ENCODE data around the gene TDP1.
"Not testable (repeated sequence)": the region's sequence is repeated elsewhere in the genome, so short reads cannot be mapped to it uniquely, and the experiment has no call there.

Gene TDP1

DNA sequence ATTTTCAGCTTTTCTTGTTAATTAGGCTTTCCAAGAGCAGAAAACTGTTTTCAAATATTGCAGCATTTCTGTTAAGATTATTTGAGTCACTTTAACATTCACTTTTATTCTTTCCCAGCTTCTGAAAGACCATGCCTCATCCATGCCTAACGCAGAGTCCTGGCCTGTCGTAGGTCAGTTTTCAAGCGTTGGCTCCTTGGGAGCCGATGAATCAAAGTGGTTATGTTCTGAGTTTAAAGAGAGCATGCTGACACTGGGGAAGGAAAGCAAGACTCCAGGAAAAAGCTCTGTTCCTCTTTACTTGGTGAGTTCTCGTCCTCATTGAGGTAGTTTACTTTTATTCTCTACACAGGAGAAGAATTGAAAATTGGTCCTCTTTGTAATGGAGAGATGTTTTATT is 33.1 kb downstream of the TDP1 start:
- in situ Hi-C loops (cut with MboI; ENCODE audit: low sequenced_read_pairs) = no loop called here

DNA sequence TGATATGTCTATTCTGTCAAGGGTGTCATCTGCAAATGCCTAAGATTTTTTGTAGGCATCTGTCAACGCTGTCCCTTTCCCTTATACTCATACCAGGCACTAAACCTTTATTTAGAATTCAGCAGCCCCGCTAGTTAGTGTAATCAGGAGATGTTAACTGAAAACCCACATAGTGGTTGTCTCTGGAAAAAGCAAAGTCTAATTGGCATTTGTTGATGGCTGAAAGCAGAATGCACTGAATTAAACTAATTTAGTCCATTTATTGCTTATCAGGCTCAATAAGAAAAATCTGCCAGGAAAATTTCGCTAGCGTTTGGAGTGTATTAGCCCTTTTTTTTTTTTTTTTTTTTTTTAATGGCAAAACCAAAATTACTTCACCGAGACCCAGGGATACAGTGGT is 34.5 kb downstream of the TDP1 start:
- in situ Hi-C loops (cut with MboI; ENCODE audit: low sequenced_read_pairs) = no loop called here

DNA sequence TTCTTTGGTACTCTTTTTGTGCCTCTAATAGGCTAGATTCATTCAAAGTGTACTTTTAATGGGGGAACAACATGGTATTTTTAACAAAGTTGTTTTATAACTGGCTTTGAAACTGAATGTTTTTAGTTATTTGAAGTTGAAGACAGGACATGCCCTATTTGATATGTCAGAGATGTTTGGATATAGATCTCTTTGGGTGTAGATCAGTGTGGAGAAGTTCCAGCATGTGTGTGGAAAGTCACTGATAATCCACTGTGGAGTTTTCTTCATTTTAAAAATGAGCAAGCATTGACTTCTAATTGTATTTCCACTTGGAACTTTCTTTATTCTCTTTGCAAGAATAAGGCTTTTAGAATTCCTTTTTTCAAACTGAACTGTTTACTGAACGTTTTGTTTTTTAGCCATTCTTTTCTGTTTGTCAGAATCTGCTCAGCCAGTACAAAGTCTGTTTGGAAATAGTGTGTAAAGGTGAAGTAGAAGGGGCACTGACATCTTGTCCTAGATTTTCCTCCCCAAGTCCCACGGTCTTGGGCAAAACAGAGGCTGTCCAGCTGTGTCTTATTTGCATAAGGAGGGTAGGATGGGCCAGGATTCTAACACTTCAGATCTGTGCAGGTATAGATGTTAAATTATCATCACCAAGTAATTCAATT is 35.0 kb downstream of the TDP1 start:
- in situ Hi-C loops (cut with MboI; ENCODE audit: low sequenced_read_pairs) = no loop called here

DNA sequence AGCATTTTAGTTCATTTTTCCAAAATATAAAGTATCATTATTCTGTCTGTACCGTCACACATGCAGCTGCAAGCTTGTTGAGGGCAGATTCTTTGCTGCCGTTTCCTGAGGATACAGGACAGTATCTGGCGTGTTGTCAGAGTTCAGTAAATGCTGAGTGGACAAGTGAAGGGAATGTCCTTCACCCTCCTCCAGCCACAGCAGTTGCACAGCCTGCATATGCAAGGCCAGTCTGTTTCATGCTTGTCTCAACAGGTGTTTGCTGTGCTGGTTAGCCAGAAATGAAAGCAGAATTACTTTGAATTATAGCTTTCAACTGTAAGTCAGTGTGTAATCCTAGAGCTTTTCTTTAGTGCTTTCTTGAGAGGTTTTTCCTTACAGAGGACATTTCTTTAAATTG is 36.5 kb downstream of the TDP1 start:
- in situ Hi-C loops (cut with MboI; ENCODE audit: low sequenced_read_pairs) = no loop called here

DNA sequence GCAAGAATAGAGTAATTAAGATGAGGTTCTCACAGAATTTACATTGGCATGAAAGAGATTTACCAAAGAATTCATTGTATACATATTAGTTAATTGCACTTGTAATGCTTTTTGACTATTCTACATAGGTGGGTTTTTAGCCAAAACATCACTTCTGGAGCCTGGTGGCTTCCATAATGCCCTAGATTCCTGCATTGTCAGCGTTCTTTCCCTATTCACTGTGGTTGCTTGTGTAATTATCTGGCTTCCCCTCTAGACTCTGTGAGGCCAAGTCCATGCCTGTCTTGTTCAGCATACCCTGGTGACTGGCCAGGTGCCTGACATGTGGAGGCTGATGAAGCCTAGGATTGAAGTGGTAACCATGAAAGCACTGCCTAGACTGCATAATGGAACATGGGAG is 41.2 kb downstream of the TDP1 start:
- in situ Hi-C loops (cut with MboI; ENCODE audit: low sequenced_read_pairs) = no loop called here

DNA sequence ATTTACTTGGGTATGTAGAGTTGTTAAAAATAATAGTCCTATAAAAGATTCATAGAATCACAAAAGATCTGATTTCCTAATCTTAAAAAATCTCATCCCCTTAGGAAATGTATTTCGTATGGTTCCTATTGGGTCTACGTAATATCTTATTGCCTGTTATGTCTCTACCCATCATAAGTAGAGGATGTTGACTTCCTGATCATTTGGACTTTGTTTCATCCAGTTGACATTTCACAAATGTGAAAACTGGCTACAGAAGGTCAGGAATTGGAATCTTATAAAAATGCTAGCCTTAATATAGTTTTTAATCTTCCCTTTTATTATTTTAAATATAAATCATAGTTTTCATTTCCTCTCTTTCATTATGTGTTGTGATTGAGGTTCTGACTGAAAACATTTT is 45.2 kb downstream of the TDP1 start:
- in situ Hi-C loops (cut with MboI; ENCODE audit: low sequenced_read_pairs) = no loop called here

DNA sequence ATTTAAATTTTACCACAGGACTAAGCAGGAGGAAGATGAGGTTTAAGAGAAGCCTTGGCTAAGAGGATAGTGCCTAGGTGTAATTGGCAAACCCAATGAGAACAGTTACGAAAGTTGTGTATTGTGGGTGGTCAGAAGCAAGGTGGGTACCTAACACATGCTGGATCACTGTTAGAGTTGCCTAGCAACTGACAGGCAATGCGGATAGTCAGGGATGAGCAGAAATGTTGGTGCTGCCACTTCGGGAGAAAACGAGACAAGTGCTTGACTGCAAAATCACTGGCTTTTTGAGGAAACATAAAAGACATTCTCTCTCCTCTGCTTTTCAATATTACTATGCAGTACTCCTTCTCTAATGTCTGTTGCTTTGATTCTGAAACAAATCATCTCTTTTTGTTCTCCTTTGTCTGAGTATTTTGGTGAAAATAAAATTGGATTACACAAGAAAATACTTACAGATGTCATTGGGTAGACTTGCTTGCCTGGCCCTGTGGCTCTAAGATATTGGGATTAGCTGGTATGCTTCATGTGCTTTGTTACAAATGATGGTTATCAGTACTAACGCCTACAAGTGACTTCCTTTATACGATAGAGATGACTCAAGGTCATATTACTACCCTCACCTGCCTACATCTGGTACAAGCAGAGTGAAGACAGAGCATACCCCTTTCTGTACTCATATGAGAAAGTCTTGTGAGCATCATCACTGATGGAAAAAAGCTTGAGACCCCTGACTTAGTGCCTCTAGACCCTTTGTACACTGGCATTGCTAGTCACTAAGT is 48.0 kb downstream of the TDP1 start:
- in situ Hi-C loops (cut with MboI; ENCODE audit: low sequenced_read_pairs) = no loop called here

DNA sequence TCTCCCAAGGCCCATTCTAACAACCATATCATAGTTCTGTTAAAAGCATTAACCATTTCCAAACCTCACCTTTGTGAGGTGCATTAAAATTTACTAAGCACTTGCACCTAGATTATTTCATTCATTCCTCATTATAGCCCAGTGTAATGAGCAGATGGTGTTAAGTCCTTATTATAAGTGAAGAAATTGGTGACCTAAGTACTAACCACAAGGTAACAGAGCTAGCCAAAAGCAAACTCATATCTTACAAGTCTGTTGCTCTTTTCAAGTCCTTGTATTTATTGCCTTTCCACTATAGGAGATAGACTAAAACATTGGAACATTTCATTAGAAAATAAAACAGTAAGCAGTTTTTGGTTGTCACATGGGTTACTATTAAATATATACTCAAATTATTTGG is 49.7 kb downstream of the TDP1 start:
- in situ Hi-C loops (cut with MboI; ENCODE audit: low sequenced_read_pairs) = no loop called here

DNA sequence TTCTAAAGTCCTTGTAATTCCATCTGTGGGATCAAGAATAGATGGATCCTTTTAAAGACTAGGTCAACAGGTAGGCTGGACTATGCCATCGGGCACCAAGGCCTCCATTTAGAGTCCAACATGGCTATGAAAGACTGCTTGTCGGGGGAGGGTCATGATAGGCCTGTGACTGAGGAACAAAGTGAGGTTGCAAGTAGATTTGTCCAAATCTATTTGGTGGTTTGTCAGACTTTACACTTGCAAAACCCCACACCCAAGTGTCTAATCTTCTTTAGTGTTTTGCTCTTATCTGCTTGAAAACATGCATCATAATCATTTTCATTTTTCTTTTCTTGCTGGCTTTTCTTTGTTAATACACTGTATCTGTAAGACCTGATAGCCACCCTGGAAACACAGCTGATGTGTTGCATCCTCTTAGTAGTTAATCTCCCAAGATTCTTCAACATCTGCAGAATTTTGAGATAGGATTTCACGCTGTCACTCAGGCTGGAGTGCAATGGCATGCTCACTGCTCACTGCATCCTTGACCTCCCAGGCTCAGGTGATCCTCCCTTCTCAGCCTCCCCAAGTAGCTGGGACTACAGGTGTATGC is 50.3 kb downstream of the TDP1 start:
- in situ Hi-C loops (cut with MboI; ENCODE audit: low sequenced_read_pairs) = no loop called here

DNA sequence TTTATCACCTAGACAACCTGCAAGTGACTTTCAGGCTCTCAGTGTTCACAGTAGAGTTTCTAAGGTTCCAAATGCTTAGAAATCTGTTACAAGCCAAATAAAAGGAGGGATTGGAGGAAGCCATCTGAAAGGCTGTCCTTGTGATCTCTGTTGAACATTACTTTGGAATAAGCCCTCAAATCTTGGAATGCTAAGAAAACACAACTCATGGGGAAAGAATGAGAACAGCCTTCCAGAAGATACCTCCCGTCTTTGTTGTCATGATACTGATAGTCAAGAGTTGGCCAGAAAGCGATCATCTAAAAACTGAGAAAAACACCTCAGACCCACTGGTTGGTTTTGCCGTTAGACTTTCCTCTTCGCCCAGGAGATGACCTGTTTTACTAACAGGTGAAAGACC is 61.6 kb downstream of the TDP1 start:
- in situ Hi-C loops (cut with MboI; ENCODE audit: low sequenced_read_pairs) = no loop called here

DNA sequence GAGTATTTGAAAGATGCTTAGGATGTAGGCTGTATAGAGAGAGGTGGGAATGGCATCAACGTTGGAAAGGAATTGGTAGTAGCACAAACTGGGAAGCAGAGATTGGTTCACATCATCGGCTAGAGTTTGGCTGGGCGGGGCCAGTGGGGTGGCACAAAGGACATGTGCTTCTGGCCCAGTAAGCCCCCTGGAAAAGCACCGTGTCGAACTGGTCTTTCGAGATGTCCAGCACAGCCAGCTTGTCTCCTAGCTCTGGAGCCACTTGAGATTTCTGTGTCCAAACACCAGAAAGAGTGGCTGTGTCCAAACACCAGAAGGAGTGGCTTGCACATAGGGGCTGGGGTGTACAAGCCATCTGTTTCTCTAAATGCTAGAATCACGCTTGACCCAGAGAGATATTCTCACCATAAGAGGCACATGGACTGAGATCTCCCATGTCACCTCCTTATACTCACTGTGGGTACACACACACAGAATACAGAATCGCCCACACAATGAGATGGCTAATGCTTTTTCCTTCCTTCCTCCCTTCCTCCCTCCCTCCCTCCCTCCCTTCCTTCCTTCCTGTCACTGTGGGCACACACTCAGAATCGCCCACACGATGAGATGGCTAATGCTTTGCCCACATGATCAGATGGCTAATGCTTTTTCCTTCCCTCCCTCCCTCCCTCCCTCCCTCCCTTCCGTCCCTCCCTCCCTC is 64.2 kb downstream of the TDP1 start:
- in situ Hi-C loops (cut with MboI; ENCODE audit: low sequenced_read_pairs) = no loop called here

DNA sequence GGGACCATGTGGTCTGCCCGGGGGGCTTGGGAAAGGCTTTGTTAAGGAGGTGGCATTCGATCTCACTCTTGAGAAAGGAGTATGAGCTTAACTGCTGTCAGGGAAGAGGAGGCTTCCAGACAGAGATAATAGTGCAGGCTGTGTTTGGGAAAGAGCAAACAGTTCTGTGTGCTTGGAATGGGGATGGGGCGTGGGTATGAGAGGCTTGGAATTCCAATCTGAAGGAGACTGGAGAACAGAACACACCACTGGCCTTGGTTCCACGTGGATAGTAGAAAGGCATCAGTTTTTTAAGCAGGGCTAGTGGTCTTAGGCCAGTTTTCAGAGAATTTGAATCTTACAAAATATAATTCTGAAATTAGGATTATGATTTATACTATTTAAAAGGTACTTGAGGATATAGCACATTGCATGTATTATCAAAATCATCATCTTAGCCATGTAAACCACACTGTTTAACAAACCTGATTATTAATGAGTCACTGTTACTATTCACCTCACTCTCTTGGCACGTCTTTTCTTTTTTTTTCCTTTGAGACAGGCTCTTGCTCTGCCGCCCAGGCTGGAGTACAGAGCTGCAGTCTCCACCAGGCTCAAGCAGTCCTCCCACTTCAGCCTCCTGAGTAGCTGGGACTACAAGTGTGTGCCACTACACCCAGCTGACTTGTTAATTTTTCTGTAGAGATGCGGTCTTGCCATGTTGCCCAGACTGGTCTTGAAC is 67.6 kb downstream of the TDP1 start:
- in situ Hi-C loops (cut with MboI; ENCODE audit: low sequenced_read_pairs) = no loop called here

DNA sequence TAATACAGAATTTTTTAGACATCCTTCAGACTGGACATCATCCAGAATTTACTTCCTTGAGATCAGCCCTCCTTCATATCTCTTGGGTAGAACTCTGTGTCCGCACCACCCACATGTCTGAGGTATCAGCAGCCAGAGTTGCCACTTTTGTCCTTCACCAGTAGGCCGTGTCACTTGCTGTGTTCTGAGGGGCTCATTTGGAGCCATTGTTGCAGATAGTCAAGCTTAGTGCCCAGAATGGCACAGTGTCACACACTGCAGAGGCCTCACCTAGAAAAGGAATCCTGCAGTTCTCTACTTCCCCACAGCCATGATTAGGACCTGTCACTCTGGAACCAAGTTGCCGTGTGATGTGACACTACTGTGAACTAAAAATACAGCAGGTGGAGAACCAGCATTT is 69.2 kb downstream of the TDP1 start:
- in situ Hi-C loops (cut with MboI; ENCODE audit: low sequenced_read_pairs) = no loop called here

DNA sequence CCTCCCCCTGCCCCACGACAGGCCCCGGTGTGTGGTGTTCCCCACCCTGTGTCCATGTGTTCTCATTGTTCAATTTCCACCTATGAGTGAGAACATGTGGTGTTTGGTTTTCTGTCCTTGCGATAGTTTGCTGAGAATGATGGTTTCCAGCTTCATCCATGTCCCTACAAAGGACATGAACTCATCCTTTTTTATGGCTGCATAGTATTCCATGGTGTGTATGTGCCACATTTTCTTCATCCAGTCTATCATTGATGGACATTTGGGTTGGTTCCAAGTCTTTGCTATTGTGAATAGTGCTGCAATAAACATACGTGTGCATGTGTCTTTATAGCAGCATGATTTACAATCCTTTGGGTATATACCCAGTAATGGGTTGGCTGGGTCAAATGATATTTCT is 70.9 kb downstream of the TDP1 start:
- in situ Hi-C loops (cut with MboI; ENCODE audit: low sequenced_read_pairs) = not testable (repeated sequence)

DNA sequence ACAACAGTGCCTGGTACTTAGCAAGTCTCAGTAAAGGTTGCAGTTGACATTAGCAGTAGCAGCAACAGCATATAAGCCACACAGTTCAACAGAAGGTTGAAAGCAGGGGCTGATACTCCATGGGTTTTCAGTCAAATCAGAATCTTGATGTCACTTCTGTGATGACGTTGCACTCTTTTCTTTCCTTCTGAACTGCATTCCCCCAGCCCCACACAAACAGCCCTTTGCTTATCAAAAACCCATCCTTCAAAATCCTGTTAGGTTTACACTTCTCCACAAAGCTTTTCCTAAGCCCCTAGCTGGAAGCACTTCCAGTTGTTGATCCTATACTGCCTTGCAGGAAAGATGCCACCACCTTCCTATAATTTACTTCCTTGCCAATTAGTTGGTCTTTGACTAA is 72.1 kb downstream of the TDP1 start:
- in situ Hi-C loops (cut with MboI; ENCODE audit: low sequenced_read_pairs) = no loop called here

DNA sequence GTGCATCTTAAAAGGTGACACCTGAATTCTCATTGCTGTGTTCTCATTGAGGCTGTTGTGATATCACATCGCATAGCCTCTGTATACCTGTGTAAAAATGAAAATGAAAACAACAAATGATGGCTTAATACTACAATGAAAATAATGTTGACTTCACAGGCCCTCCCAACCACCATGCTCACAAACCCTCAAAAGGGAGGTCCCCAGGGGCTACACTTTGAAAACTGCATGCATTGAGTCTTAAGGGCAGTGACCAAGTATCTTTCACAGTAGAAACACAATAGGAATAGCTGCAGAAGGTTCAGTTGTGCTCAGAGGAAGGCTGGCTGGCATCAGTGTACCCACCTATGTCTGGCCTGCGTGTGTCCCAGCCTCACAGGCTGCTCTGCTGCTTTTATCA is 78.4 kb downstream of the TDP1 start:
- in situ Hi-C loops (cut with MboI; ENCODE audit: low sequenced_read_pairs) = no loop called here

DNA sequence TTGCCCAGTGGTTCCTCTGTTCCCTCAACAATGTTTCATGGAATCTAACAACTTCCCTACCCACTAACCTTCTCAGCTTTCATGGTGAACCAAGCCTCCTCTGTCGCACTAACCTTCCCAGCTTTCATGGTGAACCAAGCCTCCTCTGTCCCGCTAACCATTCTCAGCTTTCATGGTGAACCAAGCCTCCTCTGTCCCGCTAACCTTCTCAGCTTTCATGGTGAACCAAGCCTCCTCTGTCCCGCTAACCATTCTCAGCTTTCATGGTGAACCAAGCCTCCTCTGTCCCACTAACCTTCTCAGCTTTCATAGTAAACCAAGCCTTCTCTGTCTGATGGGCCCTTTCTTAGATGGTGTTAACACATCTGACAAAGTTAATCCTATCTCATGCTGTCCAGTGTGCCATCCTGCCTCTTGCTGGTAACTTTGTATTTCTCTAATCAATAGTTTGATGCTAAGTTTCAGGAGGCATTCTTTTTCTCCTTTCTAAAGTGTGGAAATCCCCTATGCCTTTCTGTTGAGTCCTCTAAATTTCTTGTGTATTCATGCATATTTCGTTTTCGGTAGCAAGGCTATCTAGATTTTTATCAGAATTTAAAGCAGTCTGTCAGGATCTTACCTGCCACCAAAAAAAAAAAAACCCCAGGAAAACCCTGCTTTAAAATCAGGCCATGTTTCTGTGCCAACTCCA is 79.3 kb downstream of the TDP1 start:
- in situ Hi-C loops (cut with MboI; ENCODE audit: low sequenced_read_pairs) = no loop called here

DNA sequence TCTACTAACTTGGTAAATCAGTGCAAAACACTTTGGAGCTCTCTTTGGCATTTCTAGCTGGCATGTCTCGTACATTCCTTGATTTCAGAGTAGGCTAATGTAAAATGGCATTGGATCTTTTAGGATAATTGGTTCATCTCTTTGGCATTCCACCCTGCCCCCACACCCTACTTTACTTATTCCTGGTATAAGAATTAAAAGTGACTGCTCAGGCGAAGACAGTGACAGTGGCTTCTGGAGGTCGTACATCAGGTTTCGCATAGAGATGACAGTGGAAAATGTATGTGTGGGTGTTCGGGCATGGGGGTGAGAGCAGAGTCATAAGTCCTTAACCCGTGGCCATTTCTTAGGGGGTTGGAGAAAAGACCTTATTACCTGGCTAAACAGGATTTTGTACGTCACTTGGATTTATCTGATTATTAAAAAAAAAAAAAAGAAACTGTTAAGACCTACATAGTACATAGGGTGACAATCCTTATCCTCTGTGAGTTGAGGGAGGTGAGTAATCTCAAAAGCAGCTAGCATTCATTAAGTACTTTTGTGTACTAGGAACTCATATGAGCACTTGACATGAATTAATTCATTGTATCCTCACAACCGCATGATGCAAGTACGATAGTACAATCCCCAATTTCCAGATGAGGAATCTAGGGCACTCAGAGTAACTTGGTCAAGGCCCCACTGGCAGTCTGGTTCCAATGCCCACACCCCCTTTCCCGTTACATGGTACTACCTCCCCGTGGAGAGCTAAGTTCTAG is 83.7 kb downstream of the TDP1 start:
- in situ Hi-C loops (cut with MboI; ENCODE audit: low sequenced_read_pairs) = no loop called here

DNA sequence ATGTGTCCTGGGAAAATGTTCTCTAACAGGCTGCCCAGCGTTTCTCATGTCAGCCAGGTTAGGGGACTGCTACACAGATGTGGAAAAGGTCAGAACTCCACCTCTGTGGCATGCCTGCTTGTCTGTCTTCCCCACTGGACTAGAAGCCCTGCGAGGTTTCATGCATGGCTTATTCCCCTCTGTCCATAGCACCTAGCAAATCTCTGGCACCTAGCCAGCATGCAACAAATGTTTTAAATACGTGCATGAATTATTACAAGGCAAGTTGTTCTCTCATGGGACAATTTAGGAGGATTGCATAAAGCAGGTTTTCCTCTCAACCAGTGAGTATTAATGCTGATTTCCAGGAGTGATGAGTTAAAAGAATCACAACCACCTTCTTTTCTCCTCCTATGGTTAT is 84.7 kb downstream of the TDP1 start:
- in situ Hi-C loops (cut with MboI; ENCODE audit: low sequenced_read_pairs) = no loop called here

Measured in hTERT RPE-1 (cell line).